Suprapubic skin (tissue), 4 donors: Measurements from ENCODE around the gene DAB2IP. TPM values are rescaled to one million over a fixed set of nuclear protein-coding genes. Genes with fewer than 3 reads are reported as not detected.

Source experiments
- DNase-seq, 2 donors: peaks; one replicate each; pipeline ENCODE4 v3.0.0-alpha.2; 2019; ENCODE audit warnings: low spot score in 2 of 2
- H3K27ac ChIP-seq: fragments of 200-600 bp; sonication (generic); one replicate; pipeline ENCODE4 v1.5.1; 2019
- H3K27me3 ChIP-seq: fragments of 200-600 bp; sonication (generic); one replicate; pipeline ENCODE4 v1.5.1; 2019
- H3K36me3 ChIP-seq: fragments of 200-600 bp; sonication (generic); one replicate; pipeline ENCODE4 v1.5.1; 2019
- H3K4me1 ChIP-seq: fragments of 200-600 bp; sonication (generic); one replicate; pipeline ENCODE4 v1.5.1; 2019
- H3K4me3 ChIP-seq: fragments of 200-600 bp; sonication (generic); one replicate; pipeline ENCODE4 v1.5.1; 2019; ENCODE audit warnings: mild to moderate bottlenecking
- H3K9me3 ChIP-seq: fragments of 200-600 bp; sonication (generic); one replicate; pipeline ENCODE4 v1.5.1; 2019
- CTCF ChIP-seq, 2 donors: fragments of 200-600 bp in 1 of 2; fragments of 450-650 bp in 1 of 2; sonication (generic) in 1 of 2; IDR thresholded peaks; one replicate each; pipeline ENCODE4 v1.5.1; 2016 to 2019; ENCODE audit warnings: antibody characterized with exemption in 2 of 2, mild to moderate bottlenecking in 1 of 2, moderate library complexity in 1 of 2
- EP300 ChIP-seq: sonication (generic); formaldehyde crosslinking; IDR thresholded peaks from one replicate; pipeline ENCODE4 v1.6.1; 2017; ENCODE audit warnings: antibody characterized with exemption
- POLR2A ChIP-seq, 2 donors: fragments of 450-650 bp; IDR thresholded peaks; one replicate each; pipeline ENCODE4 v1.6.1; 2017; ENCODE audit warnings: antibody characterized with exemption in 2 of 2, mild to moderate bottlenecking in 2 of 2, moderate library complexity in 2 of 2
- POLR2AphosphoS5 ChIP-seq, 3 donors: sonication (generic); formaldehyde crosslinking; IDR thresholded peaks; one replicate each; pipeline ENCODE4 v1.6.1; 2017; ENCODE audit warnings: antibody characterized with exemption in 3 of 3
- WGBS: methylation state at CpG from one replicate; pipeline ENCODE4 v1.1.5; 2018; 5-methylcytosine and 5-hydroxymethylcytosine counted together
- total RNA-seq, 4 donors: library from RNA; depleted of rRNA; stranded (reverse); fragments of >200 nt; gene quantifications; one replicate each; pipeline ENCODE4 v1.1.0, GENCODE V29; 2016

The DAB2IP gene
- total RNA-seq, 4 donors from 2014 or later, result 47.6 to 55.6 (median 50.3) TPM

- H3K9me3 ChIP-seq, result no peaks in the 10 kb centered on the region
- no peak for TF ChIP-seq CTCF (IDR thresholded peaks at IDR 0.05)
- no peak for TF ChIP-seq EP300
- no peak for TF ChIP-seq POLR2AphosphoS5 (IDR thresholded peaks at IDR 0.05)
- TF ChIP-seq POLR2A (IDR thresholded peaks at IDR 0.05), result no peak
- no peak overlapping the region for H3K4me3 ChIP-seq
- no peaks in the 10 kb centered on the region for H3K36me3 ChIP-seq
- peaks cover 3% of the 10 kb centered on the region for H3K27me3 ChIP-seq
- peaks cover 21% of the 10 kb centered on the region for H3K4me1 ChIP-seq
- DNase-seq, result no peak
- no peak overlapping the region for H3K27ac ChIP-seq
- 67% methylated on average over 1 of the region's 1 CpG for WGBS
These were observed 4.4 kb upstream of the DAB2IP start for GRCh38 chr9:121646992-121647391.

GRCh38 chr9:121648172-121648571 is 3.3 kb upstream of the DAB2IP start:
- Histone ChIP-seq H3K4me3 (no peak overlapping the region), H3K9me3 (no peaks in the 10 kb centered on the region), H3K27me3 (peaks cover 3% of the 10 kb centered on the region), H3K36me3 (no peaks in the 10 kb centered on the region), H3K27ac (no peak overlapping the region), H3K4me1 (peaks cover 30% of the 10 kb centered on the region)
- WGBS, result 94% methylated on average over 5 of the region's 5 CpGs
- DNase-seq, result no peak
- no peak for TF ChIP-seq POLR2AphosphoS5 (IDR thresholded peaks at IDR 0.05)

GRCh38 chr9:121648799-121649198 is 2.6 kb upstream of the DAB2IP start:
- Histone ChIP-seq H3K4me3 (no peak overlapping the region), H3K27ac (no peak overlapping the region), H3K36me3 (no peaks in the 10 kb centered on the region), H3K9me3 (no peaks in the 10 kb centered on the region), H3K27me3 (peaks cover 3% of the 10 kb centered on the region), H3K4me1 (peaks cover 30% of the 10 kb centered on the region)
- DNase-seq, result no peak
- TF ChIP-seq CTCF (IDR thresholded peaks at IDR 0.05) (no peak), POLR2A (IDR thresholded peaks at IDR 0.05) (no peak), EP300 (no peak), POLR2AphosphoS5 (IDR thresholded peaks at IDR 0.05) (no peak)
- 88% methylated on average over 6 of the region's 9 CpGs for WGBS

GRCh38 chr9:121649476-121650216 is 1.8 kb upstream of the DAB2IP start:
- Histone ChIP-seq H3K4me1 (peaks cover 30% of the 10 kb centered on the region), H3K4me3 (no peak overlapping the region), H3K27me3 (peaks cover 3% of the 10 kb centered on the region), H3K27ac (no peak overlapping the region), H3K9me3 (no peaks in the 10 kb centered on the region), H3K36me3 (no peaks in the 10 kb centered on the region)
- TF ChIP-seq POLR2AphosphoS5 (IDR thresholded peaks at IDR 0.05) (no peak), CTCF (IDR thresholded peaks at IDR 0.05) (no peak), POLR2A (IDR thresholded peaks at IDR 0.05) (no peak), EP300 (no peak)
- no peak for DNase-seq
- 60% methylated on average over 6 of the region's 9 CpGs for WGBS

- Histone ChIP-seq H3K27me3 (peaks cover 3% of the 10 kb centered on the region), H3K4me1 (peaks cover 30% of the 10 kb centered on the region), H3K27ac (no peak overlapping the region), H3K9me3 (no peaks in the 10 kb centered on the region), H3K4me3 (no peak overlapping the region), H3K36me3 (no peaks in the 10 kb centered on the region)
- no peak for DNase-seq
- TF ChIP-seq POLR2A (IDR thresholded peaks at IDR 0.05) (no peak), CTCF (IDR thresholded peaks at IDR 0.05) (no peak), POLR2AphosphoS5 (IDR thresholded peaks at IDR 0.05) (no peak), EP300 (no peak)
- 16% methylated on average over 11 of the region's 15 CpGs for WGBS
These were observed 1.0 kb upstream of the DAB2IP start for GRCh38 chr9:121650217-121651007.
